H1 (cell line): ENCODE data around the gene GNG7.

Experiments used
- ATF2 ChIP-seq: IDR thresholded peaks from 2 replicates; pipeline ENCODE4 v1.6.1; 2012; ENCODE audit warnings: low read length, inconsistent platforms
- CBX5 ChIP-seq: fragments of 300-800, 300-1000 bp; sonication (generic); IDR thresholded peaks from 2 replicates; pipeline ENCODE4 v1.7.1; 2016; ENCODE audit warnings: antibody characterized with exemption, low read length, low read depth
- POLR2A ChIP-seq, 2 experiments: IDR thresholded peaks; 1 replicate in 1 of 2; 2 replicates in 1 of 2; pipeline ENCODE4 v1.6.1; 2011; ENCODE audit warnings: low read depth in 2 of 2, low read length in 2 of 2, mild to moderate bottlenecking in 2 of 2; ENCODE audit errors: control extremely low read depth in 1 of 2

- TF ChIP-seq POLR2A (IDR thresholded peaks at IDR 0.05; ENCODE audit: control extremely low read depth in 1 of 2, low read depth in 2 of 2, low read length in 2 of 2) (no peak), ATF2 (no peak), CBX5 (no peak)
These were observed 173.0 kb downstream of the GNG7 start for GRCh38 chr19:2529473-2529918.
